OCI-LY1 (cell line): Measurements from ENCODE around the gene RPS6KA2.

Experiments used
- CTCF ChIP-seq: fragments of 200-600 bp; sonication (generic), shearing (Covaris generic); IDR thresholded peaks from 2 replicates; pipeline ENCODE4 v1.5.1; 2017; ENCODE audit warnings: mild to moderate bottlenecking, antibody characterized with exemption, low read length, moderate library complexity, mixed read lengths
- EZH2 ChIP-seq: fragments of 200-600 bp; sonication (generic), shearing (Covaris generic); IDR thresholded peaks from 2 replicates; pipeline ENCODE4 v1.8.0; 2017; ENCODE audit warnings: borderline replicate concordance, mixed run types, mild to moderate bottlenecking, antibody characterized with exemption, low read length, moderate library complexity, mixed read lengths

GRCh38 chr6:166381733-166382499 lies 245.1 kb downstream of the RPS6KA2 start:
- no peak for TF ChIP-seq EZH2
- TF ChIP-seq CTCF: peak; percentile 77
